PC-3 (cell line): ENCODE results near the gene SMIM33.

Source experiments
- EZH2 ChIP-seq: fragments of 300-600 bp; sonication (generic); IDR thresholded peaks from one replicate; pipeline ENCODE4 v1.6.1; 2017; ENCODE audit warnings: antibody characterized with exemption, mild to moderate bottlenecking, low read length; ENCODE audit not compliant: unreplicated experiment
- EZH2phosphoT487 ChIP-seq: fragments of 300-600 bp; sonication (generic); IDR thresholded peaks from 2 replicates; pipeline ENCODE4 v1.6.1; 2018; ENCODE audit warnings: mild to moderate bottlenecking, antibody characterized with exemption, low read length, borderline replicate concordance

- TF ChIP-seq EZH2 (no peak), EZH2phosphoT487 (no peak)
Observed at GRCh38 chr5:139481122-139481533, 10.3 kb downstream of the SMIM33 start.
